Endometrial microvascular endothelial cells (primary cell): Measurements from ENCODE around the gene OR2W3. TPM values are rescaled to one million over a fixed set of nuclear protein-coding genes. Genes with fewer than 3 reads are reported as not detected.
"Not testable (repeated sequence)": the region's sequence is repeated elsewhere in the genome, so short reads cannot be mapped to it uniquely, and the experiment has no call there.

Experiments used
- in situ Hi-C: cut with HindIII; loops from 2 replicates; pipeline ENCODE4 v1.10.0; 2017; ENCODE audit warnings: low sequenced_read_pairs, low pct_unique_long_range_greater_than_20kb; ENCODE audit errors: inconsistent ontology term
- total RNA-seq: library from RNA; depleted of rRNA; stranded (reverse); fragments of >200 nt; gene quantifications from one replicate; pipeline ENCODE4 v1.2.3, GENCODE V29; 2015; ENCODE audit errors: inconsistent ontology term

The OR2W3 gene
- total RNA-seq, 1 donor from 2014 or later: not detected

DNA sequence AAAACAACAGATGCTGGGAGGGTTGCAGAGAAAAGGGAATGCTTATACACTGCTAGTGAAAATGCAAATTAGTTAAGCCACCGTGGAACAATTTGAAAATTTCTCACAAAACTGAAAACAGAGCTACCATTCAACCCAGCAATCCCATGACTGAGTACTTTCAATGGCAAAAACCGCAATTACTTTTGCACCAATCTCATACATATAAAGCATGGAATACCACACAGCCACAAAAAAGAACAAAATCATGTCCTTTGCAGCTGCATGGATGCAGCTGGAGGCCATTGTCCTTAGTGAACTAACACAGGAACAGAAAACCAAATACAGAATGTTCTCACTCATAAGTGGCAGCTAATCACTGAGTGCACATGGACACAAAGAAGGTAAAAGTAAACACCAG is 18.4 kb downstream of the OR2W3 start:
- in situ Hi-C loops: no loop called here

DNA sequence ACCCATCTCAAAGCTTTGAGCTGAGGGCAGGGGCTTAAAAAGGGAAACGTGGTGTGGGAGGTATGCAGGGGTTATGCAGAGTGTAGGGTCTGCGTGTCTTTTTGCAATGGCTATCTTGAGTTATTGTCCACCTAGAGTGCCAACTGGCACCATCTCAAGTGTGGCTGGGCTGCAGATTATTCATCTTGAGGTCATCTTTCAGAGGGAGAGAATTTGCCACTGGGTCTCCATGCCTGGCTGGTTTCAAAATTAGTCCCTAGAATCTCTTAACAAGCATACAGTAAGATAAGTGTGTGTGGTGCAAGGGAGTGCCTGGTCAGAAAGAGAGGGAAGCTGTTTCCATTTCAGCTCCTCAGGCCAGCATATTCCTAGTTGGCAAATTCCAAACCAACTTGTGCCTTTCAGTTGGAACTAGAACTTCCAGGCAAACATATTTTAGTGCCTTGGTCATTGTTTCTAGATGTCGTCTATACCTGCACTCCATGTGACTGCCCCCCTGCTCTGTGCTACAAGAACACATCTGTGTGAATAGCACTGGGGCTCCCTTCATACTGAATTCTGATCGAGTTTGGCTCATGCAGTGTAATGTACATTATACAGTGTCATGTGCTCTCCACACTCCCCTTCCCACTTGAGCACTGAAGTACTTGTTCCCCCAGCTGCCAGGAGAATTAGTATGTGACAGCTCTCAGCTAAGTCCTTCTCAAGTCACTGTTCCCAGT is 19.7 kb downstream of the OR2W3 start:
- in situ Hi-C loops: no loop called here

DNA sequence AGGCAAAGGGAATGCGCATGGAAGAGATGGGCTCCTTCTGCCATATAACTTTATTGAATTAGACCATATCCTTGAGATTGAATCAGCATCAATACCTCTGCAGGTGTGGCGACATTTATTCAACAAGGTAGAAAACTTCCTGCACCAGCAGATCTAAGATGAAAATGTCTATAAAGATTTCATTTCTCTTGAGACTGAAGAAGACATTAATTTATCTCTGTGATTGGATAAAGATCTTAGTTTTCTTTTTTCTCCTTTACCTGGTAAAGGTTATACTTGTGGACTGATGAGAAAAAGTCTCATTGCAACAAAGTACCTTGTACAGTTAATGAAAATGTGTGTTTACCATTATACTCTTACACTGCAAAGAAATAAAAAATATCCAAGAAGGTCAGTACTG is 24.6 kb downstream of the OR2W3 start, which contains the start of gene OR2T8:
TSS of gene OR2T8 (plus strand) at position 301 of the 400 bp plus-strand sequence. CDS start 766 bp downstream, outside the sequence.
- in situ Hi-C loops: no loop called here

- in situ Hi-C loops: no loop called here
Observed at GRCh38 chr1:247923941-247924340, 28.6 kb downstream of the OR2W3 start.

GRCh38 chr1:247924868-247925267 is 29.5 kb downstream of the OR2W3 start, which contains the start of gene OR2AJ1:
OR2AJ1 (plus strand) TSS chr1:247924889; CDS start chr1:247933769, 8,880 bp downstream.
- in situ Hi-C loops: no loop called here

DNA sequence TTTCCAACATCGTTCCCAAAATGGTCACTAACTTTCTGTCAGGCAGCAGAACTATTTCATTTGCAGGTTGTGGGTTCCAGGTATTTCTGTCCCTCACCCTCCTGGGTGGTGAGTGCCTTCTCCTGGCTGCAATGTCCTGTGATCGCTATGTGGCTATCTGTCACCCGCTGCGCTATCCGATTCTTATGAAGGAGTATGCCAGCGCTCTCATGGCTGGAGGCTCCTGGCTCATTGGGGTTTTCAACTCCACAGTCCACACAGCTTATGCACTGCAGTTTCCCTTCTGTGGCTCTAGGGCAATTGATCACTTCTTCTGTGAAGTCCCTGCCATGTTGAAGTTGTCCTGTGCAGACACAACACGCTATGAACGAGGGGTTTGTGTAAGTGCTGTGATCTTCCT is 38.6 kb downstream of the OR2W3 start:
- in situ Hi-C loops: no loop called here

DNA sequence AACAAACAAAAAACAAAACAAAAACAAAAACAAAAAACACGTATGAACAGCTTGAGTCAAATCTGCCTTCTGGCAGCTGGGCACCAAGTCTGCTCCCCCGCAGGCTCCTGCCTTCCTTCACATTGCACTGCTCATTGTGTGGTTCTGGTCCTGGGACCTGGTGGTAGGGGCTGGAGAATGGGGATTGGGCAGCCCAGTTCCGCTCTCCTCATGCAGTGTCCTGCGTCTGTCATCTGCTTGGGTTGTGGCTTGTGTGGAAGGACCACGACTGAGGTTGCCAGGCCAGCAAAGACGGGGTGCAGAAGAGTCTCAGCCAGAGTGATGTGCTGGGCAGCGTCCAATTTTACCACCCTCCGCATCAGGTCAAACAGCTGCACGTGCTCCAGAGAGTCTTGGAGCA is 40.4 kb downstream of the OR2W3 start:
- in situ Hi-C loops: no loop called here

DNA sequence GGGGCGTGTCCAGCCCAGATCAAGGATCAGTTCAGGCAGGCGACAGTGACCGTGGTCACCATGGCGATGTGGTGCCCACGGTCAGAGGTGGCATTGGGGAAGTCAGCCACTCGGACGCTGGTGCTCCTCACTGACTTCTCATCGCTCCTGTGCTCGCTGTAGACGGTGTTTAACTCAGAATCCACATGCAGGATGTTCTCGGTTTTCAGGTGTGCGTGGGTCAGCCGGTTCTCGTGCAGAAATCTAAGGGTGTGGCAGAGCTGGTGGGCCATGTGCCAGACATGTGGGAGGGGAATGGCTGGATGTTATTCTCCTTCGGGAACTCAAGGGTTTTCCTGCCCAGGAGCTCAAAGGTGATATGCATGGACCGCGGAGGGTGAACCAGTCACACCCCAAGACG is 41.0 kb downstream of the OR2W3 start:
- in situ Hi-C loops: no loop called here

GRCh38 chr1:247936965-247937734 is 41.8 kb downstream of the OR2W3 start:
- in situ Hi-C loops: not testable (repeated sequence)

GRCh38 chr1:247942624-247943023 is 47.2 kb downstream of the OR2W3 start:
- in situ Hi-C loops: no loop called here

Other genes with a start within 250 kb of the OR2W3 start
- not detected for gene OR13G1, start 215.8 kb upstream of the OR2W3 start, total RNA-seq
- gene OR6F1, start 178.9 kb upstream of the OR2W3 start, total RNA-seq: not detected
- gene OR14K1, start 157.0 kb upstream of the OR2W3 start, total RNA-seq: not detected
- gene OR14A2, start 147.4 kb upstream of the OR2W3 start, total RNA-seq: not detected
- not detected for gene OR1C1, start 135.0 kb upstream of the OR2W3 start, total RNA-seq
- not detected for gene OR14A16, start 71.5 kb upstream of the OR2W3 start, total RNA-seq
- not detected for gene OR11L1, start 53.7 kb upstream of the OR2W3 start, total RNA-seq
- 0.65 TPM for gene TRIM58, start 38.4 kb upstream of the OR2W3 start, total RNA-seq
- gene OR2T8, start 24.7 kb downstream of the OR2W3 start, total RNA-seq: not detected
- gene OR2AJ1, start 29.3 kb downstream of the OR2W3 start, total RNA-seq: not detected
- gene OR2L8, start 53.3 kb downstream of the OR2W3 start, total RNA-seq: not detected
- not detected for gene OR2AK2, start 69.6 kb downstream of the OR2W3 start, total RNA-seq
- not detected for gene OR2L5, start 118.1 kb downstream of the OR2W3 start, total RNA-seq
- gene OR2L2, start 134.5 kb downstream of the OR2W3 start, total RNA-seq: not detected
- gene OR2L3, start 151.2 kb downstream of the OR2W3 start, total RNA-seq: not detected
- not detected for gene OR2L13, start 199.6 kb downstream of the OR2W3 start, total RNA-seq
- not detected for gene OR2M5, start 249.6 kb downstream of the OR2W3 start, total RNA-seq